ENCODE data around the gene ZNF536.

DNA sequence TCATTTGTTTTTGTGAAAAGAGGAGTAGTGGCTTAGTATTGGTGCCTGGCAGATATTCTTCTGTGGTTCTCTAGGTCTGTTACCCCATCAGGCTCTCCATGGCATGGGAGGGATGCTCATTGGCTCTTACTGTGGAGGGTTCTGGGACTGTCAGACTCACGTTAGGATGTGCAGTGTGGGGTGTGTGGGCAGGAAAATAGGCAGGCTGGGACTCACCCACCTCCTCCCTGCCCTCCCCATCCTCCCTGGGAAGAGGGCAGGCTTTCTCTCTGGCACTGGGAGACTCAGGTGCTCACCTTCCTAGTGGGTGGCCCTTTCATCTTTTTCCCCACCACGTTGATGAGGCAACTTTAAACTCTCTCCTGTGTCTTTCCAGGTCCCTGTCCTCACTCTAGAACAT, 44.2 kb downstream of the ZNF536 start:
- no peak for TF ChIP-seq CTCF (IDR thresholded peaks at IDR 0.05; ENCODE audit: insufficient read depth, low read length)
- no peak for TF ChIP-seq POLR2AphosphoS5 (IDR thresholded peaks at IDR 0.05; ENCODE audit: low read depth)
- TF ChIP-seq REST (IDR thresholded peaks at IDR 0.05; ENCODE audit: insufficient replicate concordance, low read depth), result no peak
- TF ChIP-seq GABPA (IDR thresholded peaks at IDR 0.05; ENCODE audit: low read depth), result no peak

Data from HL-60 (cell line).